SU-DHL-6 (cell line): ENCODE measurements around the gene MTREX.

ENCODE experiments used
- H2AFZ ChIP-seq: fragments of 200-600 bp; sonication (generic); 2 replicates; pipeline ENCODE4 v1.6.1; 2014; ENCODE audit warnings: low read depth, mild to moderate bottlenecking, moderate library complexity, mixed read lengths, antibody characterized with exemption, low read length; ENCODE audit not compliant: severe bottlenecking
- H3F3A ChIP-seq: fragments of 200-600 bp; shearing (Covaris generic); 2 replicates; pipeline ENCODE4 v1.6.0; 2016; ENCODE audit warnings: antibody characterized with exemption, mild to moderate bottlenecking; ENCODE audit not compliant: insufficient read depth
- H3K27ac ChIP-seq: fragments of 200-600 bp; sonication (generic); 2 replicates; pipeline ENCODE4 v1.5.1; 2016; ENCODE audit warnings: low read depth, mild to moderate bottlenecking, low read length, moderate library complexity, mixed read lengths
- H3K27me3 ChIP-seq: fragments of 200-600 bp; sonication (generic), shearing (Covaris generic); 2 replicates; pipeline ENCODE4 v1.6.0; 2014; ENCODE audit warnings: mild to moderate bottlenecking, low read length
- H3K36me3 ChIP-seq: fragments of 200-600 bp; sonication (generic); 2 replicates; pipeline ENCODE4 v1.6.1; 2014; ENCODE audit warnings: mild to moderate bottlenecking, low read length, mixed read lengths
- H3K4me2 ChIP-seq: fragments of 300-600, 200-600 bp; shearing (Covaris generic), sonication (generic); 2 replicates; pipeline ENCODE4 v1.6.0; 2014; ENCODE audit warnings: low read length, low read depth, mild to moderate bottlenecking; ENCODE audit not compliant: poor library complexity, severe bottlenecking
- H3K4me3 ChIP-seq: fragments of 200-600 bp; sonication (generic); 2 replicates; pipeline ENCODE4 v1.5.1; 2014; ENCODE audit warnings: antibody characterized with exemption, low read length, mild to moderate bottlenecking, mixed read lengths; ENCODE audit not compliant: insufficient read depth, poor library complexity, severe bottlenecking
- H3K79me2 ChIP-seq: fragments of 200-600 bp; sonication (generic); 2 replicates; pipeline ENCODE4 v1.6.1; 2014; ENCODE audit warnings: mild to moderate bottlenecking, low read length, moderate library complexity; ENCODE audit not compliant: insufficient read depth
- H3K9ac ChIP-seq: fragments of 200-600 bp; sonication (generic); 2 replicates; pipeline ENCODE4 v1.7.0; 2014; ENCODE audit warnings: mild to moderate bottlenecking, low read length
- H3K9me2 ChIP-seq: fragments of 200-600 bp; sonication (generic); replicated peaks from 2 replicates; pipeline ENCODE4 v1.6.1; 2014; ENCODE audit warnings: low read length; ENCODE audit not compliant: insufficient read depth
- H3K9me3 ChIP-seq: fragments of 200-600 bp; sonication (generic); 2 replicates; pipeline ENCODE4 v1.6.1; 2014; ENCODE audit warnings: low read length, mixed read lengths; ENCODE audit not compliant: insufficient read depth
- H4K20me1 ChIP-seq: fragments of 200-600 bp; sonication (generic); 2 replicates; pipeline ENCODE4 v1.6.1; 2014; ENCODE audit warnings: low read depth, mild to moderate bottlenecking, antibody characterized with exemption, low read length, moderate library complexity, mixed read lengths
- EZH2phosphoT487 ChIP-seq: fragments of 200-600 bp; sonication (generic), shearing (Covaris generic); conservative IDR thresholded peaks from 2 replicates; pipeline ENCODE4 v1.6.1; 2018; ENCODE audit warnings: mild to moderate bottlenecking, antibody characterized with exemption, low read length, moderate library complexity, mixed read lengths
- TF ChIP-seq, protein P1 (sequence below): fragments of 200-600 bp; sonication (generic); IDR thresholded peaks from one replicate; pipeline ENCODE4 v1.5.1; 2017; ENCODE audit warnings: antibody characterized with exemption, mild to moderate bottlenecking, low read length, moderate library complexity; ENCODE audit not compliant: insufficient read depth, poor library complexity, severe bottlenecking

Gene MTREX

DNA sequence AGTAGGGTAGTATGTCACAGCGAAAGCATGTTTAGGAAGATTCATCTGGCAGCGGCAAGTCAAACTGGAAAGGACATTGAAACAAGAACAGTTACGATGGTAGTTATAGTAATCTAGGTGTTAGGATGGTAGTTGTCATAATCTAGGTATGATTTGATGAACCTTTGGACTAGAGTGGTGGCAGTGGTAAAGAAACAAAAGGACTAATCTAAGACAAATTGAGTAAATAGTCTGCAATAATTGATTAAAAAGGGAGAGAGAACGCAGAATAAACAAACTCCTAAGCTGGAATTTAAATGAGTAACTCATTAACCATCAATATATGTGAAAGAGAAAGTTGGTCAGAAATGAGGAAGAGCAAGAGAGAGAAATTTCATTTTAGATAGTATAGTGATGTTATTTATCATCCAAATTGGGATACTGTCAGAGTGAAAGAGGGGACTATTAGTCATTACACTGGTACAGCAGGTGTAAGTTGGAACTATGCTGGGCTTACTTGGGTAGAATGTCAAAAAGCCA, 56.8 kb downstream of the MTREX start:
- no peak overlapping the region for H3K9ac ChIP-seq

DNA sequence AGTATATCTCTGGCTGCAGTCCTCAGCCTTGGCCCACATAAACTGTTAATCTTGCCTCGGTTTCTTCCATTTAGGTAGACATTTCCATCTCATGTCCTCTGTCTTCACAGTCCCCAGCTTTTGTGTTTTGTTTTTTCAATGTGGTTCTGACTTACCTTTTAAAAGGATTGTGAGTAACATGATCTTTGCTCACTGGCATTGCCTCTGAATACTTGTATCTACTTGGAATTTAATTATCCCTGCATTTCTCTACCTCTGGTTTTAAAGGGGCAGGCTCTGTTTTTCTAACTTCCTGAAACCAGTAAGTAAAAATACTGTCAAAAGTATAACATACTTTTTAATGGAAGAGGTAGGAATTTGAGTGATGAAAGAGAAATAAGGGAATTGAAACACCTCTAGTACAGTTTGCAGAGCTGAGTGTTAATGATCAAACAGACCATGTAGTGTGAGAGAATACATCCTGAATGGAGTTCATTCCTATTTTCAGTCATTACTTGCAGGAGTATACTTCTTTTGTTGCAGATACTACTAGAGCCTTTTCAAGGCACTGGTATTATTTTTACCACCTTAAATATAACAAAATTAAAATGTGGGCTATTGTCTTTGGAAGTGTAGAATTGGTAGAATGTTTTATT, 62.6 kb downstream of the MTREX start:
- H3K27me3 ChIP-seq = no peaks in the 10 kb centered on the region
- H3K9me3 ChIP-seq = no peaks in the 10 kb centered on the region
- no peaks in the 10 kb centered on the region for H3F3A ChIP-seq
- H3K9ac ChIP-seq = no peak overlapping the region
- peaks cover 53% of the 10 kb centered on the region for H3K36me3 ChIP-seq
- no peak overlapping the region for H3K4me2 ChIP-seq
- TF ChIP-seq EZH2phosphoT487 = no peak
- TF ChIP-seq, protein P1, sequence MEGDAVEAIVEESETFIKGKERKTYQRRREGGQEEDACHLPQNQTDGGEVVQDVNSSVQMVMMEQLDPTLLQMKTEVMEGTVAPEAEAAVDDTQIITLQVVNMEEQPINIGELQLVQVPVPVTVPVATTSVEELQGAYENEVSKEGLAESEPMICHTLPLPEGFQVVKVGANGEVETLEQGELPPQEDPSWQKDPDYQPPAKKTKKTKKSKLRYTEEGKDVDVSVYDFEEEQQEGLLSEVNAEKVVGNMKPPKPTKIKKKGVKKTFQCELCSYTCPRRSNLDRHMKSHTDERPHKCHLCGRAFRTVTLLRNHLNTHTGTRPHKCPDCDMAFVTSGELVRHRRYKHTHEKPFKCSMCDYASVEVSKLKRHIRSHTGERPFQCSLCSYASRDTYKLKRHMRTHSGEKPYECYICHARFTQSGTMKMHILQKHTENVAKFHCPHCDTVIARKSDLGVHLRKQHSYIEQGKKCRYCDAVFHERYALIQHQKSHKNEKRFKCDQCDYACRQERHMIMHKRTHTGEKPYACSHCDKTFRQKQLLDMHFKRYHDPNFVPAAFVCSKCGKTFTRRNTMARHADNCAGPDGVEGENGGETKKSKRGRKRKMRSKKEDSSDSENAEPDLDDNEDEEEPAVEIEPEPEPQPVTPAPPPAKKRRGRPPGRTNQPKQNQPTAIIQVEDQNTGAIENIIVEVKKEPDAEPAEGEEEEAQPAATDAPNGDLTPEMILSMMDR = no peak
- H3K4me3 ChIP-seq = no peak overlapping the region
- 0 out of 2 replicates have a peak, but pooled peaks cover 4% of the 10 kb centered on the region for H3K79me2 ChIP-seq
- H3K27ac ChIP-seq = no peak overlapping the region
- H4K20me1 ChIP-seq = no peaks in the 10 kb centered on the region
- no peak overlapping the region for H2AFZ ChIP-seq
- H3K9me2 ChIP-seq = no peaks in the 10 kb centered on the region

More for the DNA sequence above, 56.8 kb downstream of the MTREX start:
- Histone ChIP-seq H3K79me2 (no peaks in the 10 kb centered on the region; the same call in 1 of the 2 replicates), H2AFZ (no peak overlapping the region), H3K27me3 (no peaks in the 10 kb centered on the region), H3K9me3 (no peaks in the 10 kb centered on the region), H3K4me3 (no peak overlapping the region), H3K36me3 (peaks cover 35% of the 10 kb centered on the region; the same call in 1 of the 2 replicates), H3K27ac (no peak overlapping the region), H4K20me1 (no peaks in the 10 kb centered on the region), H3K4me2 (no peak overlapping the region), H3K9me2 (no peaks in the 10 kb centered on the region), H3F3A (no peaks in the 10 kb centered on the region; the same call in 1 of the 2 replicates)
- no peak for TF ChIP-seq EZH2phosphoT487
- TF ChIP-seq, protein P1 = no peak

DNA sequence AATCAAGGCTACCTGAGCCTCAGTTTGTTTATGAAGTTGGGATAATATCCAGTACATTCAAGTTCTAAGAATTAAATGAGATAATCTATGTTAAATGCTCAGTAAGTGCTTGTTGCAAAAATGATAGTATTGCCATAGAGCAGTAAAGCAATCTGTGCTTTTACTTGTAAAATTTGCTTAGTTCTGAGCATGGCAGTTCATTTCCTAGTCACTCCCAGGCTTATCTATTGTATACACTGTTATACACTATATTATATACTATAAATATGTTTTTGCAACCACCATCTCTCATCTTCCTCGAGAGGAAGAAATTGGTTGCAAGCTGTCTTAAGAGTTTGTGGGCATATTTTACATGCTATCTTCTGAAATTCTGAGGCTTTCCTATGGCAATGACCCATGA, 63.4 kb downstream of the MTREX start:
- H3K4me3 ChIP-seq = no peak overlapping the region
- 0 out of 2 replicates have a peak, but pooled peaks cover 4% of the 10 kb centered on the region for H3K79me2 ChIP-seq
- no peak overlapping the region for H3K27ac ChIP-seq

More for the DNA sequence above, 63.4 kb downstream of the MTREX start:
- Histone ChIP-seq H2AFZ (no peak overlapping the region), H3K27me3 (no peaks in the 10 kb centered on the region), H3K9ac (no peak overlapping the region), H3K36me3 (peaks cover 53% of the 10 kb centered on the region), H3F3A (no peaks in the 10 kb centered on the region), H3K4me2 (no peak overlapping the region), H3K9me3 (no peaks in the 10 kb centered on the region), H4K20me1 (no peaks in the 10 kb centered on the region), H3K9me2 (no peaks in the 10 kb centered on the region)
- TF ChIP-seq, protein P1 = no peak
- no peak for TF ChIP-seq EZH2phosphoT487
